Right atrium auricular region (tissue), 2 donors: ENCODE data around the gene BIRC3. TPM values are rescaled to one million over a fixed set of nuclear protein-coding genes. Genes with fewer than 3 reads are reported as not detected.
"Not testable (repeated sequence)": the region's sequence is repeated elsewhere in the genome, so short reads cannot be mapped to it uniquely, and the experiment has no call there.

Source experiments
- DNase-seq: peaks from one replicate; pipeline ENCODE4 v3.0.0-alpha.2; 2019; ENCODE audit warnings: low spot score
- H3K27ac ChIP-seq, 2 donors: fragments of 200-600 bp; sonication (generic); 1 replicate in 1 of 2; 2 replicates in 1 of 2; pipeline ENCODE4 v1.5.1; 2016 to 2019
- H3K27me3 ChIP-seq, 2 donors: fragments of 200-600 bp; sonication (generic); one replicate each; pipeline versions ENCODE4 v1.5.1 to v1.6.0; 2017 to 2019
- H3K36me3 ChIP-seq: fragments of 200-600 bp; sonication (generic); one replicate; pipeline ENCODE4 v1.5.1; 2016
- H3K4me1 ChIP-seq, 2 donors: fragments of 200-600 bp; sonication (generic); one replicate each; pipeline versions ENCODE4 v1.5.1 to v1.6.0; 2017 to 2019
- H3K4me3 ChIP-seq, 2 donors: fragments of 200-600 bp; sonication (generic); 1 replicate in 1 of 2; 2 replicates in 1 of 2; pipeline ENCODE4 v1.5.1; 2017 to 2019; ENCODE audit warnings: mild to moderate bottlenecking in 1 of 2, moderate library complexity in 1 of 2
- H3K9me3 ChIP-seq, 2 donors: fragments of 200-600 bp; sonication (generic); one replicate each; pipeline ENCODE4 v1.5.1; 2019
- CTCF ChIP-seq, 2 donors: fragments of 200-600 bp; sonication (generic); IDR thresholded peaks; one replicate each; pipeline ENCODE4 v1.5.1; 2019; ENCODE audit warnings: antibody characterized with exemption in 2 of 2
- total RNA-seq, 2 donors: library from RNA; depleted of rRNA; stranded (reverse); fragments of >200 nt; gene quantifications; one replicate each; pipeline ENCODE4 v1.1.0, GENCODE V29; 2016

BIRC3 gene
- total RNA-seq, 2 donors from 2014 or later: 3.6 to 9.1 TPM

- no peak overlapping the region for H3K4me3 ChIP-seq
- peaks cover 53% of the 10 kb centered on the region for H3K36me3 ChIP-seq
- H3K27me3 ChIP-seq: no peaks in the 10 kb centered on the region
- no peak overlapping the region for H3K27ac ChIP-seq
- H3K4me1 ChIP-seq: no peaks in the 10 kb centered on the region
- peaks cover 0 to 7% of the 10 kb centered on the region in 2 donors for H3K9me3 ChIP-seq
- no peak for TF ChIP-seq CTCF (IDR thresholded peaks at IDR 0.05)
- no peak for DNase-seq
Measured at GRCh38 chr11:102360681-102361080, 43.4 kb downstream of the BIRC3 start.

- Histone ChIP-seq H3K36me3 (peaks cover 53% of the 10 kb centered on the region), H3K27me3 (no peaks in the 10 kb centered on the region), H3K9me3 (peaks cover 0 to 7% of the 10 kb centered on the region in 2 donors), H3K27ac (no peak overlapping the region), H3K4me1 (no peaks in the 10 kb centered on the region), H3K4me3 (no peak overlapping the region)
- TF ChIP-seq CTCF (IDR thresholded peaks at IDR 0.05): no peak
- no peak for DNase-seq
Measured at GRCh38 chr11:102361086-102362031, 44.1 kb downstream of the BIRC3 start.

GRCh38 chr11:102364991-102365390 is 47.7 kb downstream of the BIRC3 start:
- no peak overlapping the region for H3K27ac ChIP-seq
- H3K4me1 ChIP-seq: no peaks in the 10 kb centered on the region
- H3K4me3 ChIP-seq: no peak overlapping the region
- no peak for DNase-seq
- no peaks in the 10 kb centered on the region for H3K27me3 ChIP-seq
- peaks cover 54% of the 10 kb centered on the region for H3K36me3 ChIP-seq
- TF ChIP-seq CTCF (IDR thresholded peaks at IDR 0.05): no peak
- H3K9me3 ChIP-seq: peaks cover 0 to 6% of the 10 kb centered on the region in 2 donors

DNA sequence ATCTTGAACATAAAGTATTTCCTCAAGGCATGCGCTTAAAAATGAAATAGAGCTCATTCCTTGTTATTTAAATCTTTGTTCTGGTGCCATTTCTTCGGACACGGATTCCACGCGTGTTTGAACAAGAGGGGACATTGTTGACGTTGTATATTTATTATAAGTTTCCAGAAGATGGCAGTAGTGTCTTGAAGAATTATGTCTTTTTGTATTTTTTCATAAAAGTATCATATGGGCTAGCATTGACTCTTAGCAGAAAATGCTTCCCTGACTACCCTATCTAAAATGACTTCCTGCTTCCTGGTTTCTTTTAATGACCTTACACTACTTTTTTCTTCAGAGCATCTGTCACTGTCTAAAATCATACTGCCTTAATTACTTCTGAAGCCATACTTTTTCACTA is 50.1 kb downstream of the BIRC3 start:
- TF ChIP-seq CTCF (IDR thresholded peaks at IDR 0.05): peak in 1 of 2 donors; percentile 39
- Histone ChIP-seq H3K27me3 (no peaks in the 10 kb centered on the region), H3K27ac (no peak overlapping the region), H3K4me3 (no peak overlapping the region), H3K4me1 (no peaks in the 10 kb centered on the region), H3K36me3 (peaks cover 35% of the 10 kb centered on the region), H3K9me3 (no peaks in the 10 kb centered on the region)
- no peak for DNase-seq

GRCh38 chr11:102368472-102368871 is 51.2 kb downstream of the BIRC3 start:
- DNase-seq: no peak
- H3K27ac ChIP-seq: no peak overlapping the region
- H3K9me3 ChIP-seq: no peaks in the 10 kb centered on the region
- no peaks in the 10 kb centered on the region for H3K27me3 ChIP-seq
- TF ChIP-seq CTCF (IDR thresholded peaks at IDR 0.05): no peak
- H3K4me3 ChIP-seq: no peak overlapping the region
- H3K4me1 ChIP-seq: no peaks in the 10 kb centered on the region
- H3K36me3 ChIP-seq: peaks cover 28% of the 10 kb centered on the region

- not testable (repeated sequence) for H3K27ac ChIP-seq, H3K27me3 ChIP-seq, H3K9me3 ChIP-seq, H3K4me1 ChIP-seq, DNase-seq, H3K4me3 ChIP-seq
- peaks cover 29% of the 10 kb centered on the region for H3K36me3 ChIP-seq
Measured at GRCh38 chr11:102374633-102375424, 57.5 kb downstream of the BIRC3 start.
